Hematopoietic multipotent progenitor cell (in vitro differentiated cells): ENCODE data around the gene PDPN. TPM values are rescaled to one million over a fixed set of nuclear protein-coding genes. Genes with fewer than 3 reads are reported as not detected.

Experiments used
- DNase-seq, 3 donors: peaks; one replicate each; pipeline ENCODE4 v3.0.0-alpha.2; 2011 to 2015; ENCODE audit warnings: low read depth in 2 of 3, low spot score in 2 of 3
- total RNA-seq: library from RNA; depleted of rRNA; stranded (reverse); fragments of >200 nt; gene quantifications from one replicate; pipeline ENCODE4 v1.2.3, GENCODE V29; 2012

The PDPN gene
- total RNA-seq, 1 donor: not detected

GRCh38 chr1:13616234-13616633, 32.6 kb downstream of the PDPN start:
- no peak for DNase-seq

GRCh38 chr1:13617108-13617507, 33.5 kb downstream of the PDPN start:
- DNase-seq: no peak

GRCh38 chr1:13617773-13618172, 34.1 kb downstream of the PDPN start:
- no peak for DNase-seq

GRCh38 chr1:13618483-13618882, 34.9 kb downstream of the PDPN start:
- no peak for DNase-seq

- DNase-seq: no peak
Measured at GRCh38 chr1:13619909-13620308, 36.3 kb downstream of the PDPN start.

GRCh38 chr1:13620825-13621224, 37.2 kb downstream of the PDPN start:
- no peak for DNase-seq

GRCh38 chr1:13622446-13622845, 38.8 kb downstream of the PDPN start:
- DNase-seq: no peak

- DNase-seq: no peak
Measured at GRCh38 chr1:13623021-13623637, 39.5 kb downstream of the PDPN start.

GRCh38 chr1:13624526-13624925, 40.9 kb downstream of the PDPN start:
- no peak for DNase-seq

GRCh38 chr1:13627127-13627526, 43.5 kb downstream of the PDPN start:
- DNase-seq: no peak

- no peak for DNase-seq
Measured at GRCh38 chr1:13628218-13628617, 44.6 kb downstream of the PDPN start.

- DNase-seq: no peak
Measured at GRCh38 chr1:13628711-13629110, 45.1 kb downstream of the PDPN start.

GRCh38 chr1:13642306-13643004, 58.8 kb downstream of the PDPN start:
- no peak for DNase-seq

- DNase-seq: no peak
Measured at GRCh38 chr1:13643017-13643416, 59.4 kb downstream of the PDPN start.

GRCh38 chr1:13646521-13646920, 62.9 kb downstream of the PDPN start:
- no peak for DNase-seq

GRCh38 chr1:13651279-13651678, 67.6 kb downstream of the PDPN start:
- no peak for DNase-seq

- no peak for DNase-seq
Measured at GRCh38 chr1:13652238-13652637, 68.6 kb downstream of the PDPN start.

- DNase-seq: no peak
Measured at GRCh38 chr1:13661539-13661938, 77.9 kb downstream of the PDPN start.

- peak in 2 of 3 donors; percentile 35 to 64 for DNase-seq
Measured at GRCh38 chr1:13662493-13662892, 78.9 kb downstream of the PDPN start.

- DNase-seq: no peak
Measured at GRCh38 chr1:13663969-13664368, 80.3 kb downstream of the PDPN start.

- DNase-seq: no peak
Measured at GRCh38 chr1:13664451-13664850, 80.8 kb downstream of the PDPN start.

GRCh38 chr1:13666317-13666716, 82.7 kb downstream of the PDPN start:
- DNase-seq: no peak
